ENCODE results near the gene TOR1AIP2. TPM values are rescaled to one million over a fixed set of nuclear protein-coding genes. Genes with fewer than 3 reads are reported as not detected.

Gene TOR1AIP2
- total RNA-seq, 1 donor from 2014 or later = 64.2 TPM

- Histone ChIP-seq H3K4me3 (ENCODE audit: low read depth, low read length) (no peak overlapping the region), H3K27me3 (ENCODE audit: control insufficient read depth, insufficient read depth, low read length) (no peaks in the 10 kb centered on the region), H3K36me3 (ENCODE audit: control insufficient read depth, insufficient read depth, low read length) (no peaks in the 10 kb centered on the region)
- TF ChIP-seq CTCF (IDR thresholded peaks at IDR 0.05; ENCODE audit: insufficient read depth, low read length, severe bottlenecking) = no peak
- DNase-seq (ENCODE audit: low read depth) = no peak
- FAIRE-seq = no peak
These were observed 83.5 kb downstream of the TOR1AIP2 start for GRCh38 chr1:179794146-179794545.

GRCh38 chr1:179793281-179793680 lies 84.3 kb downstream of the TOR1AIP2 start:
- Histone ChIP-seq H3K4me3 (ENCODE audit: low read depth, low read length) (no peak overlapping the region), H3K27me3 (ENCODE audit: control insufficient read depth, insufficient read depth, low read length) (peaks cover 2% of the 10 kb centered on the region), H3K36me3 (ENCODE audit: control insufficient read depth, insufficient read depth, low read length) (no peaks in the 10 kb centered on the region)
- FAIRE-seq (no peak), DNase-seq (ENCODE audit: low read depth) (no peak)
- no peak for TF ChIP-seq CTCF (IDR thresholded peaks at IDR 0.05; ENCODE audit: insufficient read depth, low read length, severe bottlenecking)

Other genes starting within 250 kb of the TOR1AIP2 start
- not detected in 2 replicates for gene FAM163A, start 134.5 kb downstream of the TOR1AIP2 start, total RNA-seq
- 16.1 and 26.4 TPM in 2 replicates for gene TOR1AIP1, start 4.5 kb upstream of the TOR1AIP2 start, total RNA-seq
- gene CEP350, start 77.0 kb upstream of the TOR1AIP2 start, total RNA-seq = 31.1 and 39.6 TPM in 2 replicates